Activated CD8-positive, alpha-beta memory T cell treated with anti-CD3 and anti-CD28 coated beads, Interleukin-2, amount 50 U/mL, for 1 hour (primary cell): Measurements from ENCODE around the gene SOS2.
"Not testable (repeated sequence)": the region's sequence is repeated elsewhere in the genome, so short reads cannot be mapped to it uniquely, and the experiment has no call there.

Experiments
- DNase-seq: peaks from one replicate; pipeline ENCODE4 v3.0.0-alpha.2; 2020; ENCODE audit errors: extremely low read depth

Gene SOS2

DNA sequence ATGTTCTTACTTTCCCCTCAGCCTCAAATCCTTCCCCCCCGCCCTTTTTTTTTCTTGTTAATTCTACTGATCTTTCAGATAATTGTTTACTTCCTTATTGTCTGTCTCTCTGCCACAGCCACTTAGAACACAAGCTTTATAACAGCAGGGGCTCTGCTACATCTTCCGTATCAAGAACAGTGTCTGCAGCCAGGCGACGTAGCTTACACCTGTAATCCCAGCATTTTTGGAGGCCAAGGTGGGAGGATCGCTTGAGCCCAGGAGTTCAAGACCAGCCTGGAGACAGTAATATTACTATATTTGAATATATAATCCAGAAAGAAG lies 5.4 kb downstream of the SOS2 start:
- DNase-seq, result no peak

GRCh38 chr14:50225067-50225973 lies 6.1 kb downstream of the SOS2 start:
- DNase-seq, result no peak

GRCh38 chr14:50222055-50222613 lies 9.2 kb downstream of the SOS2 start:
- no peak for DNase-seq

DNA sequence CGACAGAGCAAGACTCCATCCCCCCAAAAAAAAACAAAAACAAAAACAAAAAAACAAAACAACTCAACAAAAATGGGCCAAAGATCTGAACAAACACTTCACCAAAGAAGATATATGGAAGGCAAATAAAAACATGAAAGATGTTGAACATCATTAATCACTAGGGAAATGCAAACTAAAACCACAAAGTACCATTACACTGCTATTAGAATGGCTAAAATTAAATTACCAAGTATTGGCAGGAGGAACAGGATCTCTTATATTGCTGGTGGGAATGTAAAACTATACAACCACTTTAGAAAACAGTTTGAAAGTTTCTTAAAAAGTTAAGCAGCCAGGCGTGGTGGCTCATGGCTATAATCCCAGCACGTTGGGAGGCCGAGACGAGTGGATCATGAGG lies 12.9 kb downstream of the SOS2 start:
- no peak for DNase-seq

- DNase-seq, result no peak
Measured at GRCh38 chr14:50215416-50215815, 16.0 kb downstream of the SOS2 start.

GRCh38 chr14:50213795-50214194 lies 17.6 kb downstream of the SOS2 start:
- no peak for DNase-seq

DNA sequence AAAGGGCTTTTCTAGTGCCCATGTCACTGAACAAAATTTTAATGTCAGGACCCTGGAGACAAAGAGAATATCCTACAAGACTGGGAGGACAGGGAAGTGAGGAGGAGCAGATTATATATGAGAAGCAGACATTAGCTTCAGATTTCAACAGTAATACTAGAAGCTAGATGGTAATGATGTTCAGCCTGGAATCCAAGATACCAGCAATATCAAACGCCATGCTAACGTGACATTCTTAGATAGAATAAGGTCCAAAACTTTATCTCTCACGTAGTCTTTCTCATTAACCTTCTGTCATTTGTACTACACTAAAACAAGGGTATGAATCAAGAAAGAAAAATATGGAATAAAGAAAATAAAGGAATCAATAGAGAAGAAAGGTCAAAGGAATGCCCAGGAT lies 18.7 kb downstream of the SOS2 start:
- no peak for DNase-seq

DNA sequence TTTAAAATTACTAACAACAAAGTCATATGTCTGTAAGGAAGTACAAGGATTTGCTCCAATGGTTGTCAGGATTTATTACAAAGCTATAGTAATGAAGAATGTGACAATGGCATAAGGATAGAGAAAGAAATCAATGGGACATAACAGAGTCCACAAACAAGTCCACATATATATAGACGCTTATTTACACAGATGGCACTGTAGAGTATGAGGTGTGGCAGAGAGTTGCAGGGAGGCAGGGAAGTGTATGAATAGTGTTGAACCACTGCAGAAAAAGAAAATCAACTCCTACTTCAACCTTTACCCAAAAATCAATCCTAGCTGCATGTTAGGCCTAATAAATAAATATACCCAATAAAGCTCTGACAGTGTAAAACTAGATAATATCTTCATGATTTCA lies 21.3 kb downstream of the SOS2 start:
- no peak for DNase-seq

- no peak for DNase-seq
Measured at GRCh38 chr14:50198499-50198898, 32.9 kb downstream of the SOS2 start.

GRCh38 chr14:50191499-50191898 lies 39.9 kb downstream of the SOS2 start:
- no peak for DNase-seq

DNA sequence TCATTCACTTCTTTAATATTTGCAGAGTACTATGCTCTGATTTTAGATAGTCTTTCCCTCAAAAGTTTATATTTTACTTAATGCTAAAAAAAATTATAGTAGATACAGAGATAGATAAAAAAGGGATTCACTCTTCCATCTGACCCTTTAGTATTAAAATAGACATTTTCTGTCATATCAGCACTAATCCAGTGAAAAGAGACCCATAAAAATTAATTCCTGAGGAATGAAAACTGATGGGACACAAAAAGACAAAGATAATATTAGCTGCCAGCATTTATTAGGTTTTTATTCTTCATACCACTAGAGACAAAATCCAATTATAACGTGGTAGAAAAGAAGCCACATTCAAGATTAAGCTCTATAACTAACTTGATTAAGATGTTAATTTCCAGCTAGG lies 45.3 kb downstream of the SOS2 start:
- no peak for DNase-seq

- DNase-seq, result no peak
Measured at GRCh38 chr14:50173891-50174290, 57.5 kb downstream of the SOS2 start.

- no peak for DNase-seq
Measured at GRCh38 chr14:50171895-50172294, 59.5 kb downstream of the SOS2 start.

- DNase-seq, result not testable (repeated sequence)
Measured at GRCh38 chr14:50167381-50167780, 64.0 kb downstream of the SOS2 start.

- DNase-seq, result no peak
Measured at GRCh38 chr14:50156111-50156510, 75.3 kb downstream of the SOS2 start.

GRCh38 chr14:50148799-50149198 lies 82.6 kb downstream of the SOS2 start:
- no peak for DNase-seq

DNA sequence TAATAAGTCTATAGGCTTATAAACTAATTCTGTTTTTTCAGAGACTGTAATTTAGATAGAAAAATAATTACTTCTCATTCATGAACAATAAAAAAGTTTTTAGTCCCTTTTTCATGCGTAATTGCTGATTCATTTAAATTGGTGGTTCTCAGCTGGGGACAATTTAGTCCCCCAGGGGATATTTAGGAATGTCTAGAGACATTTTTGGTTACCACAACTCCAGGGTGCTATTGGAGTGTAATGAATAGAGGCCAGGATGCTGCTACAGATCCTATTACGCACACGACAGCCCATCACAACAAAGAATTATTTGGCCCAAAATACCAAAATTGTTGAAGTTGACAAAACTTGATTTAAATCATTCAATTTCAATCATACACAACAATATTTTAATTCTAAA lies 92.2 kb downstream of the SOS2 start:
- DNase-seq, result no peak

- DNase-seq, result no peak
Measured at GRCh38 chr14:50127802-50128201, 103.6 kb downstream of the SOS2 start.

GRCh38 chr14:50123062-50123461 lies 108.3 kb downstream of the SOS2 start:
- DNase-seq, result no peak

GRCh38 chr14:50122291-50122690 lies 109.1 kb downstream of the SOS2 start:
- DNase-seq, result no peak

GRCh38 chr14:50121486-50121885 lies 109.9 kb downstream of the SOS2 start:
- no peak for DNase-seq

DNA sequence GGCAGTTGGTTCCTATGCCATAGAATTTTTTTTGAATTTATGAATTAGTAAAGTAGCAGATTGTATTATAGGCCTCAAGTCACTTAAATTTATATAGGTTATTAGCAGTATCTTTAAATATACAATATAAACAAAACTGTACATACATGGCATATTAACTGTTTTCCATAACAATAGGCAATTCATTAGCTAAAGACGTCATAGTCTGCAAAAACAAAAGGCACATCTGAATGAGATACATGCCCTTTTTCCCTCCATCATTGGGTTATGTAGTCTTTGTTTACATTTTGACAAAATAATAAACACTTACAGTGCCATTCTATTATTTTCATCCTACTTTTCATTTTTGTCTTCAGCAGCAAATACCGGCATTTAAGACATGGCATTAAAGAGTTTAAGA lies 113.9 kb downstream of the SOS2 start:
- no peak for DNase-seq

GRCh38 chr14:50116966-50117365 lies 114.4 kb downstream of the SOS2 start:
- DNase-seq, result no peak
